Measurements from ENCODE around the gene EFNA1.
"Not testable (repeated sequence)": the region's sequence is repeated elsewhere in the genome, so short reads cannot be mapped to it uniquely, and the experiment has no call there.

Gene EFNA1

GRCh38 chr1:155092641-155093040, 35.0 kb upstream of the EFNA1 start:
- no peak for DNase-seq

GRCh38 chr1:155093911-155094621, 33.6 kb upstream of the EFNA1 start:
- DNase-seq = peak; percentile 37

- DNase-seq = no peak
Observed at GRCh38 chr1:155094622-155094948, 33.1 kb upstream of the EFNA1 start.

- no peak for DNase-seq
Observed at GRCh38 chr1:155099331-155099730, 28.3 kb upstream of the EFNA1 start.

GRCh38 chr1:155103325-155103724, 24.4 kb upstream of the EFNA1 start:
- no peak for DNase-seq

- no peak for DNase-seq
Observed at GRCh38 chr1:155104605-155105534, 22.8 kb upstream of the EFNA1 start.

GRCh38 chr1:155105604-155106011, 22.1 kb upstream of the EFNA1 start:
- DNase-seq = no peak

GRCh38 chr1:155106862-155107261, 20.8 kb upstream of the EFNA1 start:
- DNase-seq = no peak

- no peak for DNase-seq
Observed at GRCh38 chr1:155107309-155108264, 20.1 kb upstream of the EFNA1 start.

- no peak for DNase-seq
Observed at GRCh38 chr1:155108296-155108695, 19.4 kb upstream of the EFNA1 start.

- no peak for DNase-seq
Observed at GRCh38 chr1:155110381-155110780, 17.3 kb upstream of the EFNA1 start.

- no peak for DNase-seq
Observed at GRCh38 chr1:155110826-155111225, 16.9 kb upstream of the EFNA1 start.

- DNase-seq = no peak
Observed at GRCh38 chr1:155113450-155113980, 14.2 kb upstream of the EFNA1 start.

- DNase-seq = no peak
Observed at GRCh38 chr1:155116113-155116764, 11.4 kb upstream of the EFNA1 start.

GRCh38 chr1:155117610-155118009, 10.1 kb upstream of the EFNA1 start:
- no peak for DNase-seq

GRCh38 chr1:155118090-155118489, 9.6 kb upstream of the EFNA1 start:
- DNase-seq = not testable (repeated sequence)

GRCh38 chr1:155120253-155120652, 7.4 kb upstream of the EFNA1 start:
- no peak for DNase-seq

GRCh38 chr1:155121249-155121648, 6.4 kb upstream of the EFNA1 start:
- no peak for DNase-seq

- DNase-seq = no peak
Observed at GRCh38 chr1:155122308-155122707, 5.4 kb upstream of the EFNA1 start.

- no peak for DNase-seq
Observed at GRCh38 chr1:155123801-155124200, 3.9 kb upstream of the EFNA1 start.

- peak; percentile 38 for DNase-seq
Observed at GRCh38 chr1:155124503-155125463, 2.9 kb upstream of the EFNA1 start.

Measured in fibroblast of skin of right biceps (primary cell).